Glomerular visceral epithelial cell (primary cell): ENCODE measurements around the gene PTPRN2.

Experiments
- DNase-seq: peaks from one replicate; pipeline ENCODE4 v3.0.0-alpha.2; 2016; ENCODE audit errors: extremely low spot score

The PTPRN2 gene

GRCh38 chr7:157866336-157866924 is 721.2 kb downstream of the PTPRN2 start:
- no peak for DNase-seq

DNA sequence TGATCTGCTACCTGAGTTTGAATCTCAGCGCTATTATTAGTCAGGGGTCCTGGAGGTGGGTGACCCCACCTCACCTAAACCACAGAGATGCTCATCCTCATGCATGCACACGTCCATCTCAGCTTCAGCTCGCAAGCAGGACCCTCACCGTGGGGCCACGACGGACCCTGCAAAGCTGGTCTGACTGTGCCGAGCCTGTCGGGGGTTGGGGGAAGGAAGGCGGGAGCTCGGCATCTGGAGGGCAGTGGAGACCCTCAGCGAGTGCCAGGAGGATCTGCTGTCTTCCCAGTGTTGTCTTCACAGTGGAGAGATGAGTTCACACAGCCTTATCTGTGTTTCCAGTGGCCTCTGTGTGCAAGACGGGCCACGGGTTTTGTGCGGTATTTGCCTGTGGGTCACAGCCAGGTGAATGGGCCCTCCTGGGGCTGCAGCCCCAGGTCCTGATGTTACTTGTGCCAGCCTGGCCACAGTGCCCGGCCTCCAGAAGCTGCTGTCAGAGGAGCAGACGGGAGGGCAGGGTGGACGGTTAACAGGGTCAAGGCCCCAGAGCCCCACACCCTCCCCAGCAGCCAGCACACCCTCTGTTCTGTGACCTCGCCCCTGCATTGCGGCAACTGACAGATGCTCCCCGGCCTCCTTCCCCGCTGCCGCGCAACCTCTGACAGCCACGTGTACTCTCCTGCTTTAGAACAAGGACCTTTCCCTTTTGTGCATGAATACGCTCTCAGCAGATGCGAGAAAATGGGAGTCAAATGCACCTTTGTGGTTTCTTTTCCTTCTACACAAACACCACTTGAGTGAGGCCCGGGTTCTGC is 722.1 kb downstream of the PTPRN2 start:
- DNase-seq = no peak

- no peak for DNase-seq
These were observed 722.7 kb downstream of the PTPRN2 start for GRCh38 chr7:157864911-157865310.

DNA sequence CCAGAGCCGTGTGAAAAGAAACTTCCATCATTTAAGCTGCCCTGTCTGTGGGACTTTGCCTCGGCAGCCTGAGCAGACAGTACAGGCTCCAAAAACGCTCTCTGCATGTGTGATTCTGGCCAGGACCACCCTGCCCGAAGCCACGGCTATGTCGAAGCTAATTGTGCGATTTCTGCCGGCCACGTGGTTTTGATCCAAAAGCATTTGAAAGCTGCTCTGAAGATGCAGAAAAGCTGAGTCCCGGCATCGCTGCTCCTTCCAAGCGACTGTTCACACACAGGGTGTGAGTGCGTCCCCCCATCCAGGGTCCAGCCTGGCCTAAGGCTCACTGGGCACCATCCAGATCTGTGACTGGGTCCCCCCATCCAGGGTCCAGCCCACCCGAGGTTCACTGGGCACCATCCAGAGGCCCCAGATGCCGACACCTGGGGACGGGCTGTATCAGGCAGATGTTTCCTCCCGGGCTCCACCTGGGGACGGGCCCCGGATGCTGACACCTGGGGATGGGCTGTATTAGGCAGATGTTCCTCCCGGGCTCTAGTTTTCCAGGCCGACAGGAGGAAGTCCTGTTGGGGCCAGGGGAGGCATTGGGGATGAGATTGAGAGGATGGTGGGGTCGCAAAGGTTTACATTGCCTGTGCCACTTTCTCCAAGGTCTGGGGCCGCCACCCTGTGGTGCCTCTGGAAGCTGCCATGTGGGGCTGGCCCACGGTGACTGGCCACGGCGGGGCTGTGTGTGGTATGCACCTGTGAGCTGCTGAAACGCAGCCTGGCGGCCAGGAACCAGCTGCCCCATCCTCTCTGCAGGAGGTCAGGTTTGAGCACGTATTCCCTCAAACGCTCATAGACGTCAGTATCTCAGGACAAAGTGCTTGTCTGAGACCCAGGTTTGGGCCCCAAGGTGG is 723.5 kb downstream of the PTPRN2 start:
- DNase-seq = no peak

- DNase-seq = no peak
These were observed 724.4 kb downstream of the PTPRN2 start for GRCh38 chr7:157863176-157863575.

- DNase-seq = no peak
These were observed 724.9 kb downstream of the PTPRN2 start for GRCh38 chr7:157862731-157863130.

DNA sequence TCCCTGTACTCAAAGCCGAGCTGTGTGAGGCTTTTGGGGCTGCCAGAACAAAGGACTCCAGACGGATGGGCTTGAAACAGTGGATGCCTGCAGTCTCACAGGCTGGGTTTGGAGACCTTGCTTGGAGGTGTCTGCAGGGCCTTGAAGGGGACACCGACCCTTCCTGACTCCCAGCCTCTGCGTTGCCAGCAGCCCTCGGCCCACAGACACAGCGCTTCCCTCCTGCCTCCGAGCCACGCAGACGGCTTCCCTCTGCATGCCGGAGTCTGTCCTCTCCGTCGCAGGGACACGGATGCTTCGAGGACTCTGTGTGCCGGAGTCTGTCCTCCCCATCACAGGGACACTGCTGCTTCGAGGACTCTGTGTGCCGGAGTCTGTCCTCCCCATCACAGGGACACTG is 726.1 kb downstream of the PTPRN2 start:
- DNase-seq = no peak

DNA sequence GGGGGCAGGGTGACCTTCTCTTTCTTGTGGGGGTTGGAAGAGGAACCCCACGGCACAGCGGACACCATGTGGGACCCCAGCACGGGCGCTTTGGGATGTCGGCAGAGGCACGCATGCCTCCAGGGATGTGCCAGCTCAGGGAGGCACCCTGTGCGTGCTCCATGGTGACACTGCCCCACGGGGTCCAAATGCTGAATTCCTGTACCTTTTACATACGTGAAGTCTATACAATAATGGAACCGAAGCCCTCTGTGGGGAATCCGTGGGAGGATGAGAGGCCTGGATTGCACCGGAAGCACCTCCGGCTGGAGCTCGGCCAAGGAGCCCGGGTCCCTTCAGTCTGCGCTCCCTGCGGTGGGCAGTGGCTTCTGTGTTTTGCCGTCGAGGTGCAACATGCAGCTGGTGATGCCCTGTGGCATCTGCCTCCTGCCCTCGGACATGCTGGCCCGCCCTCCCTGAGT is 726.6 kb downstream of the PTPRN2 start:
- DNase-seq = no peak

- no peak for DNase-seq
These were observed 727.2 kb downstream of the PTPRN2 start for GRCh38 chr7:157860406-157860805.

DNA sequence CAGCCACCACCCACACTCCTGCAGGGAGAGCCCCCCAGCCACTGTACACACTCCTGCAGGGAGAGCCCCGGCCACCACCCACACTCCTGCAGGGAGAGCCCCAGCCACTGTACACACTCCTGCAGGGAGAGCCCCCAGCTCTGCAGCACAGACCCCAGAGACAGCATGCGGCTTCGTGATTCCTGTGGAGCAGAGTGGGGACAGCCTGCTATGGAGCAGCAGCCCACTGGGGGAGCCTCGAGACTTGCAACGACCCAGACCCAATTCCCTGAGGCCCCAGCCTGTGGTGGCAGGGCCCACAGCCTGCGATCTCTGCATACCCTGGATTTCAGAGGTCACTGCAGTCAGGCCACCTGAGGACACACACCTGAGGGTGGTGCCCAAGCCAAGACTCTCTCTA is 727.7 kb downstream of the PTPRN2 start:
- DNase-seq = no peak

GRCh38 chr7:157857578-157858075 is 730.0 kb downstream of the PTPRN2 start:
- no peak for DNase-seq

DNA sequence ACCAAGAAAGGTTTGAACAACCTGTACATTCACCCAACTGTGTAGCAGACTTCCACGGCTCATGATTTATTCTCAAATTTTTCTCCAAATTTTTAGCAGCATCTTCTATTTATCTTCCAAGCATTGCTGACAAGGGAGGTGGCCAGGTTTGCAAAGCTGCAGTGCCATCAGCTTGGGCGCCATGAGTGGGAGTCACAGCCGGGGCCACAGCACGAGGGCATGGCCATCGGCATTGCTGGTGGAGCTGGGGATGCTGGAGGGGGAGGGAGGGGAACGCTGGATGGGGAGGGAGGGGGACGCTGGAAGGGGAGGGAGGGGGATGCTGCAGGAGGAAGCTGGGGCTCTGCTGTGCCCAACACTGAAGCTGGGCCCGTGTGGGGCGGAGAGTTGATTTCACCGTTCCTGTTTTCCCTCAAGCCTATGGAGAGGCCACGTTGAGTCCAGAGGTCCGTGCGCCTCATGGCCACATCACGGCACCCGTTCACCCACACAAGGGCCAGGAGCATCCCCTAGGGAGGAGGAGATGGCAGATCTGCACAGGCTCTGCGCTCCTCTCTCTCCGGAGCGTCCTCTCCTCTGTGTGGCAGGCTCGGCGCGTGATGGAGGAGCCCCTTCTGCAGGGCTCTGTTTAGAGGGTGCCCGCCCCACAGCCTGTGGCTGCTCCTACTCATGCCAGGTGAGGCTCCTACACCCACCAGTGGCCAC is 730.6 kb downstream of the PTPRN2 start:
- DNase-seq = no peak

DNA sequence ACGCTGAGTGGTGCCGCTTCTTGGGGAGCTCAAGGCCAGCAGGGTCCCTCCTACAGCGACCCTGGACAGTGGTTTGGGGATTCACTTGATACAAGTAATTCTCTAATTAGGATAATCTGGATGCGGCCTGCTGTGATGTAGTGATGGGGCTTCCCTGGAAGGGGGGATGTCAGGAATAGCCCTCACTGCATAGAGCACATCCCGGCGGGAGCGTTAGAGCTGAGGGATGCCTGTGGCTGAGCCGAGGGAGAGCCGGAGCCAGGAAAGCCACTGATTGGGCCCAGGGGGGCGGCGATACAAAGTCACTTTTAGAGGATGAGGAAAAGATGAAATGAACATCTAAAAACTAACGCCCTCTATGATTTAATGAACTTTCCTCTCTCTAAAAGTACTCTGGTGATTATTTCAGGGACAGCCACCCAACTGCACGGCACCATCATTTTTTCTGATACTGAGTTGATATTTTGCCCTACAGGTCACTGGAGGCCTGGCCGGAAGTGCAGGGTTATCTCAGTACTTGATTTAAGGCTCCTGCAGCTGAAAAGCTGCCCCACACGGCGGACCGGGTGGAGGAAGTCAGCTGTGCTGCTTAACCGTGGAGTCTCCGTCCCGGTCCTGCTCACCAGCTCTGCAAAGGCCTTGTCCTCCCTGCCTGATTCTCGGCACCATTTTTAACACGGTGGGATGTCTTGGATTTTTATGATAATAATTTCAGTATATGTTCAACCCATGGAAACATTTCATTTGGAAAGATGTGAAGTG is 732.0 kb downstream of the PTPRN2 start:
- DNase-seq = no peak

GRCh38 chr7:157855016-157855415 is 732.6 kb downstream of the PTPRN2 start:
- no peak for DNase-seq

GRCh38 chr7:157854066-157854891 is 733.3 kb downstream of the PTPRN2 start:
- DNase-seq = no peak

DNA sequence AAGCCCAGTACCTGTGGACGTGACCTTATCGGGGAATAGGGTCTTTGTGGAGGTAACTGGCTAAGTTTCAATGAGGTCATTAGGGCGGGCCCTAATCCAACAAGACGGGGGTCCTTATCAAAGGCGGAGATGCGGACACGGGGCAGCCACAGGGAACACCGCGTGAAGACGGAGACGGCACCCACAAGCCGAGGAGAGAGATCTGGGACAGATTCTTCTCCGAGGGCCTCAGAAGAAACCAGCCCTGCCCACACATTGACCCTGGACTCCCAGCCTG is 733.9 kb downstream of the PTPRN2 start:
- DNase-seq = no peak

DNA sequence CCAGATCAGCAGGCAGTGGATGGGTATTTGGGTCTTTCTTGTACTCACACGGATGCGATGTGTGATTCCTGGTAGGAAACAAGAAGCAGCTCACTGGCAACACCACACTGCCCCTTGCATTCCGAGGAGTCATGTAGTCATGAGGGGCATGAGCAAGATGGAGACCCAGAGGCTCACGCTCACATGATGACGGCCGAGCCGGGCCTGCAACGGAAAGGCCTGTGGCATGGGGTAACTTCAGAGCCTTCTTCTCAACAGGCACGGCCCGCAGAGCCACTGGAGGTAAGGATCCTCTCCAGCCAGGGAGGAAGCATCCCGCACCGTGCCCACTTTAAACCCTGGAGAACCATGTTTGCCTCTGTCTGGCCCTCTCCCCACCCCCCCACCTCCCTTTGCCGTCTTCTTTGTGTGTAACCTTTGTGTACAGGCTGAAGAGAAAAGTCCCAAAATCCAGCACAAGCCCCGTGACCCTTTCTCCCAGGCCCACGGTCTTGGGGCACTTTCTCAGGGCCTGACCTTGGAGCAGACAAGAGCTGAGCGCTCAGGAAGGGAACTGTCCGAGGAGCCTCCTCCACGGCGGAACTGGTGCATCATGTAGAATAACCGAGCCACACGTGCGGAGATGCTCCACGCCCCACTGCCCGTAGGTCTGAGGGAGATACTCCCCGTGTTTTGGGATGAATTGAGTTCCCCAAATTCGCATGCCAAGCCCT is 734.4 kb downstream of the PTPRN2 start:
- no peak for DNase-seq

GRCh38 chr7:157851501-157852067 is 736.0 kb downstream of the PTPRN2 start:
- DNase-seq = no peak
